Measurements from ENCODE around the gene ASB12.

- TF ChIP-seq ZFP3 (CRISPR knock-in tag; IDR thresholded peaks at IDR 0.05) (no peak), CSDC2 (CRISPR knock-in tag; IDR thresholded peaks at IDR 0.05) (no peak), PATZ1 (CRISPR knock-in tag; IDR thresholded peaks at IDR 0.05; ENCODE audit: borderline replicate concordance) (no peak), POU6F1 (CRISPR knock-in tag; IDR thresholded peaks at IDR 0.05; ENCODE audit: borderline replicate concordance, low read depth) (no peak), ARNTL (CRISPR knock-in tag; IDR thresholded peaks at IDR 0.05; ENCODE audit: borderline replicate concordance, low read depth) (no peak), ZFP30 (CRISPR knock-in tag; IDR thresholded peaks at IDR 0.05) (no peak), TCF4 (CRISPR knock-in tag; IDR thresholded peaks at IDR 0.05; ENCODE audit: borderline replicate concordance) (no peak)
Measured at GRCh38 chrX:64229154-64229553, 1.3 kb downstream of the ASB12 start.
